Chondrocyte (in vitro differentiated cells): Measurements from ENCODE around the gene VPS9D1. TPM values are rescaled to one million over a fixed set of nuclear protein-coding genes. Genes with fewer than 3 reads are reported as not detected.
A peak's percentile ranks its signal among the peaks of the same experiment; 100 is the strongest.

Experiments
- DNase-seq: peaks from one replicate; pipeline ENCODE4 v3.0.0; 2021; ENCODE audit warnings: mixed read lengths, low spot score
- H3K27ac Mint-ChIP-seq: one replicate; pipeline ENCODE4 v1.8.0; 2021; ENCODE audit warnings: mild to moderate bottlenecking, moderate library complexity, mixed read lengths; ENCODE audit not compliant: unreplicated experiment
- H3K27me3 Mint-ChIP-seq: 2 replicates; pipeline ENCODE4 v1.8.0; 2021; ENCODE audit warnings: low read depth, mixed read lengths
- H3K36me3 Mint-ChIP-seq: 2 replicates; pipeline ENCODE4 v1.8.0; 2021; ENCODE audit warnings: low read depth, mixed read lengths
- H3K4me1 Mint-ChIP-seq: 2 replicates; pipeline ENCODE4 v1.8.0; 2021; ENCODE audit warnings: low read depth, mild to moderate bottlenecking, mixed read lengths
- H3K4me3 Mint-ChIP-seq: one replicate; pipeline ENCODE4 v1.8.0; 2021; ENCODE audit warnings: mild to moderate bottlenecking, moderate library complexity, mixed read lengths; ENCODE audit not compliant: unreplicated experiment
- H3K9me3 Mint-ChIP-seq: 2 replicates; pipeline ENCODE4 v1.8.0; 2021; ENCODE audit warnings: low read depth, mixed read lengths
- total RNA-seq: library from RNA; stranded (reverse); gene quantifications from 3 replicates; pipeline ENCODE4 v1.2.1, GENCODE V29; 2021
- TF ChIP-seq, protein P1 (sequence below): fragments of 200-600 bp; sonication (generic); IDR thresholded peaks from 2 replicates; pipeline ENCODE4 v1.5.0; 2021; ENCODE audit warnings: antibody characterized with exemption, mild to moderate bottlenecking, moderate library complexity

The VPS9D1 gene
- total RNA-seq, 1 donor from 2014 or later, result 20.4 TPM

DNA sequence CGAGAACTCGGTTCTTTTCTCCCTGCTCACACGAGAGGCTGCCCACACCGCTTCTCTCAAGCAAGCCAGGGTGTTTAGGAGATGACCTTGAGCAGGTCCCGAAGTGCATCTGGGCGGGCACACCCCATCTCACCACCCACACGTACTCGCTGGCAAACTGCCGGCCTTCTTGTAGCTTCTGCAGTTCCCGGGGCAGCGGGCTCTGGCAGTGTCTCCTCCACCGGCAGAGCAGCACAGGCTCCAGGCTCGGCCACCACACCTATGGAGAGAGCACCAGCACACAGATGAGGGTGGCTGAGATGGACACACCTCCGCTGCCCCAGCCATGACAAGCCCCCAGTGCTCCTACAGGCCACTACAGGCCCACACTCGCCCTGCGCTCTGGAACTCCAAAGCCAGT is 24.1 kb upstream of the VPS9D1 start:
- Mint-ChIP-seq H3K9me3 (no peaks in the 10 kb centered on the region), H3K36me3 (peaks cover 2% of the 10 kb centered on the region), H3K4me3 (no peak overlapping the region), H3K27me3 (no peaks in the 10 kb centered on the region), H3K27ac (no peak overlapping the region), H3K4me1 (peaks cover 3% of the 10 kb centered on the region)
- DNase-seq, result peak; percentile 92
- TF ChIP-seq, protein P1, sequence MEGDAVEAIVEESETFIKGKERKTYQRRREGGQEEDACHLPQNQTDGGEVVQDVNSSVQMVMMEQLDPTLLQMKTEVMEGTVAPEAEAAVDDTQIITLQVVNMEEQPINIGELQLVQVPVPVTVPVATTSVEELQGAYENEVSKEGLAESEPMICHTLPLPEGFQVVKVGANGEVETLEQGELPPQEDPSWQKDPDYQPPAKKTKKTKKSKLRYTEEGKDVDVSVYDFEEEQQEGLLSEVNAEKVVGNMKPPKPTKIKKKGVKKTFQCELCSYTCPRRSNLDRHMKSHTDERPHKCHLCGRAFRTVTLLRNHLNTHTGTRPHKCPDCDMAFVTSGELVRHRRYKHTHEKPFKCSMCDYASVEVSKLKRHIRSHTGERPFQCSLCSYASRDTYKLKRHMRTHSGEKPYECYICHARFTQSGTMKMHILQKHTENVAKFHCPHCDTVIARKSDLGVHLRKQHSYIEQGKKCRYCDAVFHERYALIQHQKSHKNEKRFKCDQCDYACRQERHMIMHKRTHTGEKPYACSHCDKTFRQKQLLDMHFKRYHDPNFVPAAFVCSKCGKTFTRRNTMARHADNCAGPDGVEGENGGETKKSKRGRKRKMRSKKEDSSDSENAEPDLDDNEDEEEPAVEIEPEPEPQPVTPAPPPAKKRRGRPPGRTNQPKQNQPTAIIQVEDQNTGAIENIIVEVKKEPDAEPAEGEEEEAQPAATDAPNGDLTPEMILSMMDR, result no peak

DNA sequence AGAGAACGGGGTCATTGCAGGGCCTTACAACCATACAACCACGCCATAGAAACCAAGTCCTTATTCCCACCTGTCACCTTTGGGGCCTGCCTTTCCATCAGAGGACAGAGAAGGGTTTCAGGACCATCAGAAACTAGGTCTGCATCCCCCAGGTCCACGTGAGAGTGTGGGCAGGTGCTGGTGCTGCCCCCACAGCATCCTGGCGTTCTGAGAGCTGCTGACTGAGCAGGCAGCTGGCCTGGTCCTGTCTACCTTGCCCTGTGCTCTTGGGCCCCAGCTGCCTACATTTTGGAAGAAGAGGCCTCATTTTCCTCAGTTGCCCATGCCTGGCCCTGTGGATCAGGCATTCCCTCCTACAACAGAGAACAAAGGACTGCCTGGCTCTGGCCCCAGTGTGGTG is 22.2 kb upstream of the VPS9D1 start:
- no peak overlapping the region for H3K4me3 Mint-ChIP-seq
- no peak for DNase-seq
- TF ChIP-seq, protein P1, result no peak
- no peaks in the 10 kb centered on the region for H3K27me3 Mint-ChIP-seq
- peaks cover 3% of the 10 kb centered on the region for H3K4me1 Mint-ChIP-seq
- no peaks in the 10 kb centered on the region for H3K9me3 Mint-ChIP-seq
- peaks cover 13% of the 10 kb centered on the region for H3K36me3 Mint-ChIP-seq
- H3K27ac Mint-ChIP-seq, result no peak overlapping the region

DNA sequence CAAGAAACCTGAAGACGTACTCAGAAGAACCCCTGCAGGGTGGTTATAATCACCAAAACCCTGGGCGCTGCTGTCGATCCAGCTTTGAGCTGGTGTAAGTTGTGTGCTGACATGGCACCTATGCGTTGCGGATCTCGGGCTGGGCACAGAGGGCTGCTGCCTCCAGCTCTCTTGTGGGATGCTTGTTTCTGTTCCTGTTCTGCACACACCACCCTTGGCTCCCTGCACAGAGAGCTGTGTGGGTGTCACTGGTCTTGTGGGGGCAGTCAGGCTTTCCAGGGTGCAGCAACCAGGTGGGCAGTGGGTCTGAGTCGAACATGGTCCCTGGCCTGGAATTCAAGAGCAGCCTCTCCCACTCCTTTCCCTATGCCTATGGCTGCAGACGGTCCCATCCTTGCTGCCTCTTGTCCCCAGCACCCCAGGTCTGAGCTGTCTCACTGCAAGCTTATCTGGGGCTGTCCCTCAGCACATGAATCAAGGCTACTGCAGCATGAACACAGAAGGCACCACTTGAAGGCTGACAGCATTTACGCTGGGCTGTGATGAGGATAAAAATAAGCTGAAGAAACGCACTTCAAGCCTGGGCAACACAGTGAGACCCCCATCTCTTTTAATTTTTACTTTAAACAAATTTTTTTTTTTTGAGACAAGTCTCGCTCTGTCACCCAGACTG is 20.8 kb upstream of the VPS9D1 start:
- peaks cover 17% of the 10 kb centered on the region for H3K36me3 Mint-ChIP-seq
- H3K27me3 Mint-ChIP-seq, result no peaks in the 10 kb centered on the region
- TF ChIP-seq, protein P1, result no peak
- no peak overlapping the region for H3K4me3 Mint-ChIP-seq
- no peaks in the 10 kb centered on the region for H3K9me3 Mint-ChIP-seq
- no peak overlapping the region for H3K27ac Mint-ChIP-seq
- peaks cover 3% of the 10 kb centered on the region for H3K4me1 Mint-ChIP-seq
- no peak for DNase-seq

DNA sequence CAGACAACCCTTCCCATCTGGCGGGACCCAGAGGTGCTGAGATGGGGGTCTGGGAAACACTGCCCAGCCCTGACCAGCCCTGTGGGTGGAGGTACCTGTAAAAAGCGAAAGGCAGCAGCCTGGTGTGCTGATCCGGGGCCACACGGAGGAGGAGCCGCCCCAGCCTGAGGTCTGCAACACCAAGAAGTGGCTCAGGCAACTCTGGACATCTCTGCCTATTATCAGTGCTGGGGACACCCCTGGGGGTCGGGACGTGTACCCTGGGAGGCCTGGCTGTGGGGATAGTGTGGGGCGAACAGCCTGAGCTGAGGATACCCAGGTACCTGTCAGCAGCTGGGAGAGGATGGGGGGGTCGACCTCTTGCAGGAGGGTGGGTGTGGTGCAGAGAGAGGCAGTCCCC is 18.7 kb upstream of the VPS9D1 start:
- Mint-ChIP-seq H3K4me1 (peaks cover 3% of the 10 kb centered on the region), H3K27ac (no peak overlapping the region), H3K36me3 (peaks cover 26% of the 10 kb centered on the region), H3K4me3 (no peak overlapping the region), H3K27me3 (no peaks in the 10 kb centered on the region), H3K9me3 (no peaks in the 10 kb centered on the region)
- no peak for DNase-seq
- TF ChIP-seq, protein P1, result no peak

DNA sequence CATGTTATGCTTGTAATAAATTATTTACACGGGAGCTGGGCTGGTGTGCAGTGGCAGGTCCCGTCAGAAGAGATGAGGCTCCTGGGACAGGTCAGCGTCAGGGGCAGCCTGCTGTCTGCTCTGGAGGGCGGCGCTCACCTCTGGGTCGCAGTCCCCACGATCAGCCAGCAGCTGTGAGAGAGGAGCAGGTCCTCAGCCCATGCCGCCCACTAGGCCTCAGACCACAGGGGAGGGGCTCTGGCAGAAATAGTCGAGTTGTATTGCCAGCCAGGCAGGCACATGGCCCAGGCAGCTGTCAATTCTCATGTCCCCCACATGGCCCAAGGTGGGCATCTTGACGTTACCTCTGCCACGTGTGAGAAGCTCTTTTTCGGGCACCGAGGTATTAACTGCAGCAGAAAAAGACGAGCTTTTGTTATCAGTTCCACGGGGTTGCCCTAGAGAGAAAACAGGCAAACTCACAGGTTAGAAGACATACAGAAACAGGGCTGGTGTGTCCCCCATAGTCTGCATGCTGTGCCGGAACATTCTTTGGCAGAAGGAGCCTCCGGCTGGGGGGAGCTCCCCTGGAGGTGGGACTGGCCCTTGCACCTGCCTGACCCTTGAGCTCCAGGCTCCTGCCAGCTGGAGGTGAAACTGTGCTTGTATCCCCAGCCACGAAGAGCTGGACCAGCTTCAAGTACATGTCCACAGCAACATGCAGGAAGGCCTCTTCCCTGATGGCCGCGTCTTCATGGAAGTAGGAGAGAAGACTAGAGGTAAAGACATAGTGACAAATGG is 18.0 kb upstream of the VPS9D1 start:
- H3K27me3 Mint-ChIP-seq, result no peaks in the 10 kb centered on the region
- TF ChIP-seq, protein P1, result no peak
- no peak for DNase-seq
- no peak overlapping the region for H3K27ac Mint-ChIP-seq
- no peaks in the 10 kb centered on the region for H3K9me3 Mint-ChIP-seq
- H3K4me1 Mint-ChIP-seq, result peaks cover 3% of the 10 kb centered on the region
- H3K4me3 Mint-ChIP-seq, result no peak overlapping the region
- H3K36me3 Mint-ChIP-seq, result peaks cover 28% of the 10 kb centered on the region
